NK-92 treated with Interleukin-12 subunit alpha and Interleukin-12 subunit beta, amount 100 ng/mL, for 24 hours (cell line): Measurements from ENCODE around the gene AXIN1.
"Not testable (repeated sequence)": the region's sequence is repeated elsewhere in the genome, so short reads cannot be mapped to it uniquely, and the experiment has no call there.

ENCODE experiments used
- DNase-seq: peaks from one replicate; lab custom pipeline; 2025; lab: John Stamatoyannopoulos, UW

AXIN1 gene

GRCh38 chr16:264440-264951, 88.0 kb downstream of the AXIN1 start:
- DNase-seq = no peak

- DNase-seq = no peak
Measured at GRCh38 chr16:263944-264343, 88.6 kb downstream of the AXIN1 start.

GRCh38 chr16:263182-263774, 89.2 kb downstream of the AXIN1 start:
- DNase-seq = no peak

- DNase-seq = no peak
Measured at GRCh38 chr16:262121-262745, 90.3 kb downstream of the AXIN1 start.

GRCh38 chr16:261031-261691, 91.4 kb downstream of the AXIN1 start:
- no peak for DNase-seq

- no peak for DNase-seq
Measured at GRCh38 chr16:260326-260725, 92.2 kb downstream of the AXIN1 start.

GRCh38 chr16:259814-260253, 92.7 kb downstream of the AXIN1 start:
- DNase-seq = no peak

- DNase-seq = no peak
Measured at GRCh38 chr16:259226-259625, 93.3 kb downstream of the AXIN1 start.

GRCh38 chr16:258091-258490, 94.4 kb downstream of the AXIN1 start:
- not testable (repeated sequence) for DNase-seq

GRCh38 chr16:255183-255582, 97.3 kb downstream of the AXIN1 start:
- no peak for DNase-seq

- DNase-seq = no peak
Measured at GRCh38 chr16:254461-254860, 98.1 kb downstream of the AXIN1 start.

- no peak for DNase-seq
Measured at GRCh38 chr16:253833-254232, 98.7 kb downstream of the AXIN1 start.

GRCh38 chr16:252366-253337, 99.9 kb downstream of the AXIN1 start:
- no peak for DNase-seq

GRCh38 chr16:249431-249830, 103.1 kb downstream of the AXIN1 start:
- DNase-seq = no peak

GRCh38 chr16:247027-247426, 105.5 kb downstream of the AXIN1 start:
- DNase-seq = no peak

GRCh38 chr16:245105-245504, 107.4 kb downstream of the AXIN1 start:
- DNase-seq = no peak

GRCh38 chr16:243348-243747, 109.2 kb downstream of the AXIN1 start:
- DNase-seq = no peak

GRCh38 chr16:242281-242680, 110.2 kb downstream of the AXIN1 start:
- no peak for DNase-seq

GRCh38 chr16:240559-240958, 112.0 kb downstream of the AXIN1 start:
- DNase-seq = no peak

GRCh38 chr16:239948-240277, 112.6 kb downstream of the AXIN1 start:
- DNase-seq = no peak
